T-helper 1 cell treated with Interleukin-12 subunit alpha and Interleukin-12 subunit beta and Interleukin-4 antibody, amounts not matched to agents 30 μg/mL and 1 μg/mL, for 36 hours (primary cell): ENCODE measurements around the gene PITX1.

Experiments
- H3K27ac Mint-ChIP-seq: one replicate; pipeline ENCODE4 v1.8.0; 2021; ENCODE audit warnings: mild to moderate bottlenecking, mixed read lengths
- H3K27me3 Mint-ChIP-seq: one replicate; pipeline ENCODE4 v1.8.0; 2021; ENCODE audit warnings: low read depth, mixed read lengths
- H3K36me3 Mint-ChIP-seq: one replicate; pipeline ENCODE4 v1.8.0; 2021; ENCODE audit warnings: low read depth, mixed read lengths
- H3K4me1 Mint-ChIP-seq: one replicate; pipeline ENCODE4 v1.8.0; 2021; ENCODE audit warnings: low read depth, mixed read lengths
- H3K4me3 Mint-ChIP-seq: one replicate; pipeline ENCODE4 v1.8.0; 2021; ENCODE audit warnings: mild to moderate bottlenecking, moderate library complexity, mixed read lengths
- H3K9me3 Mint-ChIP-seq: one replicate; pipeline ENCODE4 v1.8.0; 2021; ENCODE audit warnings: mixed read lengths

PITX1 gene

DNA sequence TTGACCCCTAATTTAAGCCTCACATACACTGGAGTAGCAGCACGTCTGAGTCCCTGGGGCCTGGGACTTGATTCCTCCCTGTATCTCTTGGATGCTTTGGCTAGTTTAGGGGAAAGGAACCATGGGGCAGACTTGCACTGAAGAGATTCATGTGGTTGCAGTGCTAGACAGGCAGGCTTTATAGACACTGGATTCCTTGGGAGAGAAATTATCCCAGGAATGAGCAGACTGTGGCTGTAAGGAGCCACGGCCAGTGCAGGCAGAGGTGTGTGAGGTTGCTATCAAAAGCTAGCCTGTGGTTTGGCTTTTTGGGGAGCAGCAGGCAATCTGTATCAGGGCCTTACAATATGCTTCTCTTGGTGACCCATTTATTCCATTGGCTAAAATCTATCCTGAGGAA is 20.5 kb upstream of the PITX1 start:
- H3K4me3 Mint-ChIP-seq, result no peak overlapping the region
- H3K36me3 Mint-ChIP-seq, result peaks cover 3% of the 10 kb centered on the region
- no peaks in the 10 kb centered on the region for H3K9me3 Mint-ChIP-seq
- H3K27me3 Mint-ChIP-seq, result peaks cover 54% of the 10 kb centered on the region
- no peaks in the 10 kb centered on the region for H3K4me1 Mint-ChIP-seq
- H3K27ac Mint-ChIP-seq, result no peak overlapping the region

DNA sequence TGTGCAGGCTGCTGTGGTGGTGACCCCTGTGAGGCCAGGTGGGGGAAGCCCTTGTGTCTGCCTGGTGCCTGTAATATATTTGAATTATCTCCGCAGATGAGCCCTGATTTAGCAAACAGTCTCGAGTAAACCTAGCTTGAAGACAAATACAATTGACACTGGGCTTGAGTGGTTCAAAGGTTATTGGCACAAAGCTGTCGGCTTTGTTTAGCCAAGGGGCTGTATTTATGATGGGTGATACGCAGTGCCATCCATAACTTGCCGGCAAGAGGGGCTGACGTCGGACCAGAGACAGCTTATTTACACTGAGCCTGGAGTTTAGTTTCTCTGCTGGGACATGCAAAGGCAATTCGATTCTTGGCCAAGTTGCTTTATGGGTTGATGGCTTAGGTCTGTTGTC is 20.0 kb upstream of the PITX1 start:
- Mint-ChIP-seq H3K9me3 (no peaks in the 10 kb centered on the region), H3K4me3 (no peak overlapping the region), H3K36me3 (peaks cover 3% of the 10 kb centered on the region), H3K27me3 (peaks cover 59% of the 10 kb centered on the region), H3K27ac (no peak overlapping the region), H3K4me1 (no peaks in the 10 kb centered on the region)

DNA sequence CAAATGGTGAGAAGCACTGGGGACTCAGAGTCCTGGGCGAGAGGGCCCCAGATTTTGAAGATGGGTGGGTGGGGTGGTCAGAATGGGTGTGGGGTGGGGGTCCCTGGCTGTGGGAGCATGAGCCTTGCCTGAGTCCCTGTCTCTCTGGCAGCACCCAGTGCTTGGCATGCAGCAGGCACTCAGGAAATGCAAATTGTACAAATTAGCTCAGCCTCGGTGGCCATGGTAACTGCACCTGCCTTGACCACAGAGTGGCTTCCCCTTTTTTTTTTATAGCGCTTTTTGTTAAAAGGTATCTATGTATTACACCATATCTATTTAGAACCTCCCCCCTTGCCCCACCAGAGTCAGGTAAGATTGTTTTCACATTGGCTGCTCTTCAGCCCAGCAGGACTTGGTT is 19.2 kb upstream of the PITX1 start:
- peaks cover 65% of the 10 kb centered on the region for H3K27me3 Mint-ChIP-seq
- H3K4me1 Mint-ChIP-seq, result no peaks in the 10 kb centered on the region
- no peaks in the 10 kb centered on the region for H3K9me3 Mint-ChIP-seq
- H3K27ac Mint-ChIP-seq, result no peak overlapping the region
- no peak overlapping the region for H3K4me3 Mint-ChIP-seq
- H3K36me3 Mint-ChIP-seq, result peaks cover 3% of the 10 kb centered on the region

DNA sequence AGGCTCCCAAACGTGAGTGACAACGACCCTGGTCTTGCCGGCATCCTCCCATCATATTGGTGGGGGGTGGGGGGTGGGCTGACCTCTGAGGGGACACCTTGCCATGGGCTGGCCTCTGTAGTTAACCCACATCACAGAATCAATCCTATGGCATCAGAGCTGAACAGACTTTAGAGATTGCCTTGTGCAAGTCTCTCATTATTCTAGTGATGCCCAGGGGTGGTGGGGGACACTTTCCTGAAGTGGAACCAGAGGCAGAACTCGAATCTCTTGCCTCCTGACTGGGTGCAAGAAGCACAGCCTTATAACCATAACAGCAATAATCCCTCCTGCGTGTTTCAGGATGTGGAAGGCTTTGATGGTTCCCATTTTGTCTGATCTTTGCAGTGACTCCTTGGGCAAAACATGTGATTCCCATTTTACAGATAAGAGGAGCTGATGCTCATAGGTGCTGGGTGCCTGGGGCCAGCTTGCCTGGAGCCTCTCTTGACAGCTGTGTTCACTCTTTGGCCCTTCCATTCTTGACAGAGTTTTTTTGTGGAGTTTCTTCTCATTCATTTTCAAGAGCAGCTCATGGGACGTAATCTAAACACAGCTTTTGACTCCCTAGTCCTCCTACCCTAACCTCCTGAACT is 18.6 kb upstream of the PITX1 start:
- Mint-ChIP-seq H3K4me1 (no peaks in the 10 kb centered on the region), H3K9me3 (no peaks in the 10 kb centered on the region), H3K4me3 (no peak overlapping the region), H3K27ac (no peak overlapping the region), H3K36me3 (peaks cover 3% of the 10 kb centered on the region), H3K27me3 (peaks cover 71% of the 10 kb centered on the region)

DNA sequence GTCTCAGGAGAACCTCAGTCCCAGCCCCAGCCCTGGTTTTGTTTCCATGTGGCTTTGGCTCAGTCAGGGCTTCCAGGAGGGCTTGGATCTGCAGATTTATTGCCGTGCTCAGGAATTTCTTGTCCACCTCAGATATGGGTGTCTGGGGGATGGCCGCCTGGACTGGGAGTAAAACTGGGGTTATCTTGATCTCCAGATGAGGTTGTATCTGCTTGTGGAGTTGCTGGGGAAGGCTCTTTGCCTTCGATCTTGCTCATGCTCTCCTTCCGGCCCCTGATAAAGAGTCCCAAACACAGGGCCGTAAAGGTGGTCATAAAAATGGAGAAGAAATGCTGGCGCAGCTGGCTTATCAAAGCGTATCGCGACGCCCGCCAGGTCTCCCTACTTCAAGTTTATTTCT is 17.8 kb upstream of the PITX1 start:
- no peak overlapping the region for H3K27ac Mint-ChIP-seq
- H3K4me3 Mint-ChIP-seq, result no peak overlapping the region
- peaks cover 3% of the 10 kb centered on the region for H3K36me3 Mint-ChIP-seq
- peaks cover 78% of the 10 kb centered on the region for H3K27me3 Mint-ChIP-seq
- H3K4me1 Mint-ChIP-seq, result no peaks in the 10 kb centered on the region
- no peaks in the 10 kb centered on the region for H3K9me3 Mint-ChIP-seq

DNA sequence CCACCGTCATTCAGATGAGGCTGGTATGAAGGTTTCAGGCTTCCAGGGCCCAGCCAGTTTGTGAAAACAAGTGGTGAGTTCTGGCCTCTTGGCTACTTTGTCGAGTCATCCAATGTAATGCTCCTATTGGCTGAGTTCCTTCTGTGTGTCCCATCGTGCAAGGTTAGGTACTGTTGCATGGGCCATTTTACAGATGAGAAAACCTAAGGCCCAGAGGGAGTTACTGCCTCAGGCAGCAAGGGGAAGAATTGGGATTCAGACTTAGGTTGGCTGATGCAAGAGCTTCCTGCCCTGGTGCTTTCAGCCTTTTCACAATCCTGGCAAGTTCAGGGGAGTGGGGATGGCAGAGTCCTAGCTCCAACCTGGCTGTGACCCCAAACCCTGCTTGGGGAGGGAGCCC is 17.4 kb upstream of the PITX1 start:
- H3K36me3 Mint-ChIP-seq, result peaks cover 3% of the 10 kb centered on the region
- H3K27me3 Mint-ChIP-seq, result peaks cover 77% of the 10 kb centered on the region
- no peaks in the 10 kb centered on the region for H3K9me3 Mint-ChIP-seq
- no peaks in the 10 kb centered on the region for H3K4me1 Mint-ChIP-seq
- no peak overlapping the region for H3K4me3 Mint-ChIP-seq
- H3K27ac Mint-ChIP-seq, result no peak overlapping the region

DNA sequence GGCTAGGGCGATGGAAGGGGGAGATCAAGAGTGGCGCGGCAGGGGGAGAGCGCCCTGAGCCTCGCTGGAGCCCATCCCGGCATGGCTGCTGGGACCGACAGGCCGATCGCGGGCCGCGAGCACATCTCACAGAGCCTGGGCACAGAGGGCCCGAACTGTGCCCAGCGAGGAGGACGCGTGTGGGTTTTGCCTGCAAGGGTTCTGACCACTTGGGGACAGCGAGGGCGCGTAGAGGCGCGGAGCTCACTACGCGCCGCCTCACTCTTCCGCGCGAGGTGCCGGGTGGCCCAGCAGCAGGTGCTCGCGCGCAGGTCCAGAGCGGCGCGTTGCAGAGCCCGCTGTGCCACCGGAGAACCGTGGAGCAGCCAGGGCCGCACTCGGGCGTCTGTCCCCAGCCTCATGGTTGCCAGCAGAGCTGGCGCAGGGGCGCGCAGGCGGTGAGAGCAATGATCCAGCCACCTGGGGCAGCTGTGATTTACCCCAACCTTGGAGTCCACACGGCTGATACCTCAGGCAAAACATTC is 16.3 kb upstream of the PITX1 start:
- H3K9me3 Mint-ChIP-seq, result no peaks in the 10 kb centered on the region
- H3K4me1 Mint-ChIP-seq, result no peaks in the 10 kb centered on the region
- H3K36me3 Mint-ChIP-seq, result peaks cover 3% of the 10 kb centered on the region
- no peak overlapping the region for H3K4me3 Mint-ChIP-seq
- no peak overlapping the region for H3K27ac Mint-ChIP-seq
- peaks cover 78% of the 10 kb centered on the region for H3K27me3 Mint-ChIP-seq

DNA sequence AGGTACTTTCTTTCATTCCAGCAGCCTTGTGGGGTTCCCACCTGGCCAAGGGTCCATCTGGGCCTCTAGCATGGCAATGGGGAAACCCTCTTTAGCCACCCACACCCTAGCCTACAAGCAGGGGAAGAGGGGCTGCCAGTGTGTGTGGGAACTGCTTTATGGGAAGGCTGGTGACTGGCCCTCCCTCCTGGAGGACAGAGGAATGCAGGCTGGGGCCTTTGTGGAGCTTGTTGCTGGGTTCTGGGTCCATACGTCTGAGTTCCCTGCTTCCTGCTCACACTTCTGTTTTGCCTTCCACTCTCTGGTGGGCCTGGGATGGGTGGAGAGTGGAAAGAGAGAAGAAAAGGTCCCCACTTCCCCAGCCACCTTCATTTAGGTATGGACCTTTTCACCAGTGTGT is 14.9 kb upstream of the PITX1 start:
- Mint-ChIP-seq H3K36me3 (peaks cover 3% of the 10 kb centered on the region), H3K9me3 (no peaks in the 10 kb centered on the region), H3K27me3 (peaks cover 85% of the 10 kb centered on the region), H3K4me3 (no peak overlapping the region), H3K27ac (no peak overlapping the region), H3K4me1 (no peaks in the 10 kb centered on the region)

DNA sequence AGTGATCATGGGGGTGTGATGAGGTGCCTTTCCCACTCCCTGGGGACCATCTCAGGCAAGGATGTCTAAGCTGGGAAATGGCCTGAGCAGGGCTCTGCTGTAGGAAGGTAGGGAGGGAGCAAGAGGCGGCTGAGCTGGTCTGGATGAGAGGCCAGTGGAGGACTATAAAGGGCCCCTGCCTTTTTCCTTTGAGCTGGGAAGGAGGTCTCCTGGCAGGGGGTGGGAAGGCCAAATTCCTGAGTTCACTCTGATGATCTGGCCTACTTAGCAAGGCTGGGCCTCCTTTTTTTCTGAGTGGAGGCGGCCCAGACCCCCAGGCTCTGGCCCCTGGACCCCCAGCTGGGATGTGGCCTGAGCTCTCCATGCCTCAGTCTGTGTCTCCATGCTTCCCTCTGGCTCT is 14.3 kb upstream of the PITX1 start:
- H3K27me3 Mint-ChIP-seq, result peaks cover 85% of the 10 kb centered on the region
- H3K4me1 Mint-ChIP-seq, result no peaks in the 10 kb centered on the region
- no peak overlapping the region for H3K27ac Mint-ChIP-seq
- no peaks in the 10 kb centered on the region for H3K9me3 Mint-ChIP-seq
- no peak overlapping the region for H3K4me3 Mint-ChIP-seq
- H3K36me3 Mint-ChIP-seq, result peaks cover 3% of the 10 kb centered on the region

DNA sequence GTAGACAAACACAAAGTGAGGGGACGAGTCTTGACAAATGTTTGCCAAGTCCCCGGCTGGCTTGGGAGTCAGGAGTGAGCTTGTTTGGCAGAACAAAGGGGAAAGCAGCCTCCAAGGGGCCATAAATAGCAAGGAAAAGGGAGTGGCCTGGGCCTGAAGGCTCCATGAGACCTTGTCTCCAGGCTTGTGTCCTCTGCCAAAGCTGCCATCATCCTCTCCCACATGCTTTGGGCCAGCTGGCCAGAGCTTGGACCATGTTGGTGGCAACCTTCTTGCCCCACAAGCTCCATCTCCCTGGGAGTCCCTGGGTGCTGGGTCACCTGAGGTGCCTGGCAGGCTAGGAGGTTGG is 13.3 kb upstream of the PITX1 start:
- no peaks in the 10 kb centered on the region for H3K4me1 Mint-ChIP-seq
- peaks cover 3% of the 10 kb centered on the region for H3K36me3 Mint-ChIP-seq
- H3K27me3 Mint-ChIP-seq, result peaks cover 86% of the 10 kb centered on the region
- no peak overlapping the region for H3K4me3 Mint-ChIP-seq
- no peaks in the 10 kb centered on the region for H3K9me3 Mint-ChIP-seq
- H3K27ac Mint-ChIP-seq, result no peak overlapping the region

DNA sequence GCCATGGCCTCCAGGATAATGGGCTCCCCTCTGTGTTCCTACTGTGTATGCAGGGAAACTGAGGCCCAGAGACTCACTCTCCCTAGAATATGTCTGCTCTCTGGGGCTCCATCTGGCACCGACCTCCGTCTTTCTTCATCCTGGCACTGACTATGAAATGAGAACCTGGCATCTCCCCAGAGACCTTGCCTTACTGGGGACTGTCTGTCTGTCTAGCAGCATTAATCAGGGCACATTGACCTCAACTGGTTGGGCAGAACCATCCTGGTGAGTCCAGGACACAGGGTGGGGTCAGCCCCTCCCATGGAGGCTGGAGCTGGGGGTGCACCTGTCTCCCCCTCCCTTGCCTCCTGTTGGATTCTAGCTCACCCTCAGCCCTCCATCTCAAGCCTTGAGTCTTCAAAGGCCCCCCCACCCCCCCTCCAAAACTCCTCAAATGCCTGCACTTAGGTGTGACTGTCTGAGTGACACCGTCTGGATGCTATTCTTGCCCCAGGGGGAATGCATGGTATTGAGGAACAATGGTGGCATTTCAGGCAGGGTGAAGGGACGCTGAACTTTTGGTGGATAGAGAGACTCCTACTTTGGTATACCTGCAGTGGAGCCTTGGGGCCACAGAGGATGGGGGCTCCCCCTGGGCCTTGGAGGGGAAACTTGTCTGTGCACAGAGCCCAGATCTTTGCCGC is 12.8 kb upstream of the PITX1 start:
- H3K4me3 Mint-ChIP-seq, result no peak overlapping the region
- H3K9me3 Mint-ChIP-seq, result no peaks in the 10 kb centered on the region
- no peaks in the 10 kb centered on the region for H3K4me1 Mint-ChIP-seq
- no peak overlapping the region for H3K27ac Mint-ChIP-seq
- peaks cover 3% of the 10 kb centered on the region for H3K36me3 Mint-ChIP-seq
- peaks cover 86% of the 10 kb centered on the region for H3K27me3 Mint-ChIP-seq

DNA sequence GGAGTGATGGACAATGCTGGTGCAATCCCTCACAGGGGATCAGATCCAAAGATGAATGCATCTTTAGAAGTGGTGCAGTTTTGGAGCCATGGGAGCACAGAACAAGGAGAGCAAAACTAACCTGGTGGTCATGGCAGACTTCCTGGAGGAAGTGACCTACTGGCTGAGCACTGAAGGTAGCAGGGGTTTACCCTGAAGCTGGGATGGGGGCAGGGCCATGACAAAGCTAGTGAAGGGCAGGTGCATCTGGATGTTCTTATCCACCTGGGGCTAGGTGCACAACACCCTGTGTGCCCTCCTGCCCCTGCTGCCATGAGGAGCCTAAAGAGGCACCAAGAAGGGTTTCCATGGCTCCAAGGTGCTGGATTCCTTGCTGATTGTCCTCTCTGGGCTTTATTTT is 11.5 kb upstream of the PITX1 start:
- Mint-ChIP-seq H3K4me3 (no peak overlapping the region), H3K27me3 (peaks cover 86% of the 10 kb centered on the region), H3K4me1 (peaks cover 2% of the 10 kb centered on the region), H3K36me3 (no peaks in the 10 kb centered on the region), H3K27ac (no peak overlapping the region), H3K9me3 (no peaks in the 10 kb centered on the region)

DNA sequence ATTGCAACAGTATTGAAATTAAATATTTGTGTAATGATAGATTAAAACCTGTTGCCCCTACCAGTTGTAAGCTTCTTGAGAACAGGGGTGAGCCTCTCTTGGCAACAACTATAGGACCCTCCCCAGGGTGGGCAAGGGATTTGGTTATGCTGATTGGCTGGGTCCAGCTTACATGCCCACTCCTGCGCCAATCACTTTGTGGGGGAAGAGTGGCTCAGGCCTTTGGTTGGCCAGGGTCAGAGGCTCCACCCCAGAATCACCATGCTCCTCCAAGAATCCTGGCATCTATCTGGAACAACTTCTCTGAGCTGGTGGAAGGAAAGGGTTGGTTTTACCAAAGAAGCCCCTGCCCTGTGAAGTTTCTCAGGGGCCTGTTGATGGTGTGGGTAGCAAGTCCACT is 8.6 kb upstream of the PITX1 start:
- Mint-ChIP-seq H3K9me3 (no peaks in the 10 kb centered on the region), H3K27me3 (peaks cover 81% of the 10 kb centered on the region), H3K27ac (no peak overlapping the region), H3K36me3 (no peaks in the 10 kb centered on the region), H3K4me1 (peaks cover 2% of the 10 kb centered on the region), H3K4me3 (no peak overlapping the region)

DNA sequence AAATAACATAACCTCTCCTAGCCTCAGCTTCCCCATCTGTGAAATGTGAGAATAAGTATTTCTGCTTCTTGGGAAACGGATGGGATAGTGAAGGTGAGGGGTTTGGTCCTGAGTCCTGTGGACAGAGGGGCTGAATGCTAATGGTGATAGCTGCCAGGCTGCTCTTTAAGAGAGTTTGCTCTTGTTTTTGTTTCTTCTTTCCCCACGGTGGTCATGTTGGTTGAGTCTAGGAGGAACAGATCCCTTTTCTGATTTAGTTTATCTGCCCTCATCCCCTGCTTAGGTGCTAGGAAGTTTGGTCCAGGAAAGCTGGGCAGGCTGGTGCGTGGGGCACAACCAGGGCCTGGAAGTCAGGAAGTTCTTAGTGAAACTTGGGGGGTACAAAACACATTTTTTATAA is 7.7 kb upstream of the PITX1 start:
- H3K36me3 Mint-ChIP-seq, result no peaks in the 10 kb centered on the region
- no peak overlapping the region for H3K4me3 Mint-ChIP-seq
- H3K27me3 Mint-ChIP-seq, result peaks cover 83% of the 10 kb centered on the region
- no peaks in the 10 kb centered on the region for H3K9me3 Mint-ChIP-seq
- H3K27ac Mint-ChIP-seq, result peak overlapping the region; percentile 65
- H3K4me1 Mint-ChIP-seq, result peaks cover 2% of the 10 kb centered on the region

DNA sequence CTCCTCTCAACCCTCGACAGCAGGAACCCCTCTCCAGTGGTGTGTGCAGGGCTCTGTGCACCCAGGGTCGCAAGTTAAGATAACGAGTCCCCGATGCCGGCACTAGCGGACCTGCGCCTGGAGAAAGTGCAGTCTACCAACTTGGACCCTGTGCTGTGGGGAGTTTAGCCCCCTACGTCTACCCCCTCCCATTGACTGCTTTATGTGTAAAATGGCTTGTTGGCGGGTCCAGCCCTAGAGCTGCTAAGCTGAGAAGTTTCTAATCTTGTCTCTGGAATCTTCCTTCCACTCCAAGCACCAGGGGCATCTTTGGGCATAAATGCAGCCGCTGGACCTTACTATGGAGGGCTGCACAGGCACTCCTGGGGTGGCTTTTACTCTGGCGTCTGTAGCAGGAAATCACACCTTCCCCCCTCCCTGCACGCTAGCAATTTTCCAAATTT is 7.1 kb upstream of the PITX1 start:
- no peaks in the 10 kb centered on the region for H3K9me3 Mint-ChIP-seq
- H3K36me3 Mint-ChIP-seq, result no peaks in the 10 kb centered on the region
- peaks cover 83% of the 10 kb centered on the region for H3K27me3 Mint-ChIP-seq
- no peak overlapping the region for H3K4me3 Mint-ChIP-seq
- peaks cover 2% of the 10 kb centered on the region for H3K4me1 Mint-ChIP-seq
- H3K27ac Mint-ChIP-seq, result peak overlapping the region; percentile 65
